T-cell (primary cell): ENCODE data around the gene TEPSIN. TPM values are rescaled to one million over a fixed set of nuclear protein-coding genes. Genes with fewer than 3 reads are reported as not detected.

Experiments used
- ATAC-seq, 4 experiments: fragments of 200-7000 bp in 3 of 4; fragments of 150-1000 bp in 1 of 4; cut with Tn5 transposase; replicated peaks in 1 of 4; 1 replicate in 3 of 4; 2 replicates in 1 of 4; pipeline ENCODE4 v1.10.0; 2021; ENCODE audit warnings: moderate library complexity in 3 of 4, mild to moderate bottlenecking in 2 of 4, moderate number of reproducible peaks in 1 of 4
- CTCF ChIA-PET, 2 donors: fragments of 300-600 bp; sonication (Branson Sonifier 250); formaldehyde crosslinking; loops; one replicate each; lab custom pipeline; 2022; ENCODE audit warnings: antibody characterized with exemption in 2 of 2; lab: Charles Lee
- POLR2A ChIA-PET, 2 donors: fragments of 300-600 bp; sonication (Branson Sonifier 250); formaldehyde crosslinking; loops; one replicate each; lab custom pipeline; 2022; ENCODE audit warnings: antibody characterized with exemption in 2 of 2; lab: Charles Lee
- DNase-seq, 35 experiments: peaks; one replicate each; pipeline versions ENCODE4 v3.0.0 to v3.0.0-alpha.2; 2013 to 2023
- H3K27ac ChIP-seq: one replicate; pipeline ENCODE4 v1.5.1; 2013; ENCODE audit warnings: low read length
- H3K27me3 ChIP-seq, 2 experiments: replicated peaks in 1 of 2; 1 replicate in 1 of 2; 2 replicates in 1 of 2; pipeline versions ENCODE4 v1.6.1 to v1.7.0; 2013; ENCODE audit warnings: low read length in 1 of 2, mixed read lengths in 1 of 2; ENCODE audit not compliant: control insufficient read depth in 2 of 2, insufficient read depth in 2 of 2; ENCODE audit errors: extremely low read depth in 1 of 2
- H3K36me3 ChIP-seq, 2 donors: 1 replicate in 1 of 2; 2 replicates in 1 of 2; pipeline versions ENCODE4 v1.6.1 to v1.7.0; 2013; ENCODE audit warnings: low read length in 1 of 2; ENCODE audit not compliant: control insufficient read depth in 2 of 2, insufficient read depth in 1 of 2; ENCODE audit errors: extremely low read depth in 1 of 2
- H3K4me1 ChIP-seq, 2 experiments: 1 replicate in 1 of 2; 2 replicates in 1 of 2; pipeline versions ENCODE4 v1.6.1 to v1.7.0; 2013; ENCODE audit warnings: low read length in 2 of 2, mixed read lengths in 1 of 2; ENCODE audit not compliant: insufficient read depth in 2 of 2, control insufficient read depth in 1 of 2; ENCODE audit errors: extremely low read depth in 1 of 2
- H3K4me3 ChIP-seq, 2 donors: 1 replicate in 1 of 2; 2 replicates in 1 of 2; pipeline versions ENCODE4 v1.5.1 to v1.7.0; 2013; ENCODE audit warnings: mild to moderate bottlenecking in 2 of 2, low read length in 1 of 2, moderate library complexity in 1 of 2; ENCODE audit not compliant: control insufficient read depth in 1 of 2; ENCODE audit errors: extremely low read depth in 1 of 2
- H3K9me3 ChIP-seq: 2 replicates; pipeline ENCODE4 v1.7.0; 2013
- H3K27ac Mint-ChIP-seq, 2 donors: one replicate each; pipeline ENCODE4 v1.8.0; 2020 to 2021; ENCODE audit warnings: mild to moderate bottlenecking in 2 of 2, mixed read lengths in 2 of 2
- H3K27me3 Mint-ChIP-seq, 2 donors: one replicate each; pipeline ENCODE4 v1.8.0; 2021 to 2022; ENCODE audit warnings: mixed read lengths in 2 of 2
- H3K36me3 Mint-ChIP-seq: one replicate; pipeline ENCODE4 v1.8.0; 2021; ENCODE audit warnings: mixed read lengths
- H3K4me1 Mint-ChIP-seq, 3 donors: one replicate each; pipeline ENCODE4 v1.8.0; 2020 to 2022; ENCODE audit warnings: mixed read lengths in 3 of 3, mild to moderate bottlenecking in 1 of 3
- H3K4me3 Mint-ChIP-seq, 3 donors: one replicate each; pipeline ENCODE4 v1.8.0; 2020 to 2022; ENCODE audit warnings: mild to moderate bottlenecking in 3 of 3, mixed read lengths in 3 of 3, moderate library complexity in 3 of 3
- H3K9me3 Mint-ChIP-seq, 3 donors: one replicate each; pipeline ENCODE4 v1.8.0; 2020 to 2022; ENCODE audit warnings: mixed read lengths in 3 of 3
- WGBS: methylation state at CpG from one replicate; pipeline ENCODE4 v1.1.5; 2013; ENCODE audit warnings: missing lambda C conversion rate; ENCODE audit not compliant: insufficient coverage; 5-methylcytosine and 5-hydroxymethylcytosine counted together
- total RNA-seq, 35 experiments: library from RNA in 6 of 35; stranded (reverse) in 6 of 35; fragments of 120-200 nt in 1 of 35; gene quantifications; one replicate each; pipeline versions ENCODE4 v1.2.1 to v1.2.4 and lab custom pipeline; 2013 to 2026

The TEPSIN gene
- total RNA-seq, 5 donors from 2014 or later (not counting 1 experiment from before 2014, with no cell fraction given) = 73.8 to 169 (median 161) TPM

DNA sequence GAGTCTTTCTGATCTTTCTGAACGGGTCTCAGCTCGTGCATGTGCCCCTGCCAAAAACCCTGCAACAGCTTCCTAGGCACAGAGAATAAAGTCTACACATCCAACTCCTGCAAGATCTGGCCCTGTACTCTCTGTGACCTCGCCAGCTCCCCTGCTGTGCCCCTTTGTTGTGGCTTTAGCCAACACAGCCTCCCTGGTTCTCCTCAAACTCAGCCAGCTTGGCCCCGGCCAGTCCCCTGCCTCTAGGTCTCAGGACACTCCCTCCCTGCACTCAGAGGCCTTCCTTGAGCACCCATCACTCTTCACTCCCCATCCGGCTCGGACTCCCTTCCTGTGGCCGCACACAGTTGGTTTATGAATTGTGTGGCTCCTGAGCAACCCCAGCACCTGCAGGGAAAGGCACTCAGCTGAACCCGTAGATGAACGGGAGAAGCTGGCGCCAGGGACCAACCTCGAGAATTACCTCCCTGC lies 17.4 kb downstream of the TEPSIN start:
- Histone ChIP-seq H3K4me1 (peaks cover 8 to 22% of the 10 kb centered on the region in 2 experiments), H3K36me3 (peaks cover 0 to 14% of the 10 kb centered on the region in 2 donors), H3K27ac (no peak overlapping the region), H3K4me3 (no peak overlapping the region), H3K9me3 (no peaks in the 10 kb centered on the region), H3K27me3 (peaks cover 0 to 9% of the 10 kb centered on the region in 2 experiments)
- no peak for ATAC-seq
- Mint-ChIP-seq H3K4me3 (peak overlapping the region; percentile 61 to 82 (median 61)), H3K27ac (no peak overlapping the region), H3K27me3 (no peaks in the 10 kb centered on the region), H3K9me3 (no peaks in the 10 kb centered on the region), H3K4me1 (peaks cover 8 to 17% (median 11%) of the 10 kb centered on the region in 3 donors), H3K36me3 (peaks cover 10% of the 10 kb centered on the region)
- no peak for DNase-seq
- ChIA-PET POLR2A (no interaction called here), CTCF (no interaction called here)
- 85% methylated on average over 9 of the region's 11 CpGs for WGBS

DNA sequence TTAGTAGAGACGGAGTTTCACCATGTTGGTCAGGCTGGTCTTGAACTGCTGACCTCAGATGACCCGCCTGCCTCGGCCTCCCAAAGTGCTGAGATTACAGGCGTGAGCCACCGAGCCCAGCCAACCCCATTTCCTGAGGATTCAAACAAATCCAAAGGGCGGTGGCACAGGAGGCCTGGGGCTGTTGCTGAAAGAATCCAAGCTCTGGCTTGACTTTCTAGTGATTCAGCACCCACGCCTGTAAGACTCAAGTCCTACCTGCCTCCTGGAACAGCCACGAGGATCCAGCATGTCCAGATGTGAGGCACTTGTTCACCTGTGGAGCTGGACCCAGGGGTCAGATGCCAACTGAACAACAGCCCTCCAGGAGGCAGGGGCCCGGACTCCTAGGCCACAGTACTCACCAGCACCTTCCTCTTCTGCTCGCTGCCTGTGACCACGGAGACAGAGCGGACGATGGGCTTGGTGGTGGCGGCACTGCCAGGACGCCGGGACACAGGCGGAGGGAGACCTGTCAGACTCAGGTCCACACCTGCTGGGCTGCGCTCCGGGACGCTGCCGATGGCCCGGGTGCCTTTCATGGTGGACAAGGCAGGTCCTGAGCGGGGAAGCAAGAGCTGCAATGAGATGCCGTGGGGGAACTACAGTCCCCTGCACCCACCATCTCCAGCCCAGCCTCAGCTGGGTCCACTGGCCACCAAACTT lies 19.2 kb downstream of the TEPSIN start:
- DNase-seq (no peak), ATAC-seq (no peak)
- ChIA-PET CTCF (interaction anchor here in 1 of 2 donors (0.7 kb wide), 1 partner anchor 204 kb away, joined by 3 read pairs; no protein-coding TSS in a partner anchor), POLR2A (interaction anchor here in 1 of 2 donors (0.6 kb wide), 2 partner anchors 28 to 637 kb away, joined by 3 to 4 read pairs; no protein-coding TSS in a partner anchor)
- Mint-ChIP-seq H3K9me3 (no peaks in the 10 kb centered on the region), H3K4me3 (no peak overlapping the region), H3K4me1 (peaks cover 8 to 17% (median 11%) of the 10 kb centered on the region in 3 donors), H3K27me3 (no peaks in the 10 kb centered on the region), H3K27ac (no peak overlapping the region), H3K36me3 (peaks cover 13% of the 10 kb centered on the region)
- Histone ChIP-seq H3K4me1 (peaks cover 8 to 22% of the 10 kb centered on the region in 2 experiments), H3K9me3 (no peaks in the 10 kb centered on the region), H3K27me3 (peaks cover 0 to 9% of the 10 kb centered on the region in 2 experiments), H3K27ac (no peak overlapping the region), H3K4me3 (no peak overlapping the region), H3K36me3 (peaks cover 0 to 14% of the 10 kb centered on the region in 2 donors)
- WGBS = 96% methylated on average over 19 of the region's 24 CpGs

DNA sequence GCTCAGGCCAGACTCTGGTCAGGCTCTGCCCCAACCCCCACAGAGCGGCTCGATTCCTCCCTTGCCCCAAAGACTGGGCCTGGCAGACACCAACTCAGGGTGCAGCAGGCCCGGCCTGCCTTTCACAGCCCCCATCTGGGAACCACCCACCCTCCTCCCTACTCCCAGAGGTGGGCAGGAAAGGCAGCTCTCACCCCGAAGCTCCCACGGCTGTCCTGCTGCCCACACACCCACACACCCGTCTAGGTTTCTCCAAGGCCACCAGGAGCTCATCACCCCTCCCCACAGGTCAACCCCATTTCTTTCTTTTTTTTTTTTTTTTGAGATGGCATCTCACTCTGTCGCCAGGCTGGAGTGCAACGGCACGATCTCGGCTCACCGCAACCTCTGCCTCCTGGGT lies 19.9 kb downstream of the TEPSIN start:
- whole genome bisulfite sequencing = 87% methylated on average over 11 of the region's 11 CpGs
- no peaks in the 10 kb centered on the region for H3K27me3 Mint-ChIP-seq

DNA sequence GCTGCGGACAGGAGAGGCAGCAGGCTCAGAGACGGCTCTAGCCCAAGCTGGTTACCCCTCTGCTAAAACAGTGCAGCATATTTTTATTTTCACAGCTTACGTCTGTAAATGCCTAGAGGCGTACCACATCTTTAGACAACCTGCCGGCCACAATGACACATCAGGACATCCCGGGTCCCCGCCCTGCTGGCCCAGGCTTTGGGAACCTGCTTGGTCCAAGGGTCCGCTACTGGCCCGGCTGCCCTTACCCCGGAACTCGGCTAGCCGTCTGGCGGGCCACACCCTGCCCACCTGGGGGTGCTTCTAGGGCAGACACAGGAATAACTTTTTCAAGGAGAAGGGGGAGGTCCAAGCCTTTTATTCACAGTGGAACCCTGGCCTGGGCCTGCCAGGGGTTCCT lies 20.4 kb downstream of the TEPSIN start:
- peaks cover 0 to 14% of the 10 kb centered on the region in 2 donors for H3K36me3 ChIP-seq
- peaks cover 0 to 6% of the 10 kb centered on the region in 2 experiments for H3K27me3 ChIP-seq
- no peak overlapping the region for H3K27ac ChIP-seq
- H3K9me3 Mint-ChIP-seq = no peaks in the 10 kb centered on the region
- ChIA-PET POLR2A (no interaction called here), CTCF (no interaction called here)
- 88% methylated on average over 9 of the region's 13 CpGs for WGBS
- H3K4me1 ChIP-seq = peaks cover 8 to 17% of the 10 kb centered on the region in 2 experiments
- no peaks in the 10 kb centered on the region for H3K9me3 ChIP-seq
- no peak overlapping the region for H3K4me3 ChIP-seq
- H3K27me3 Mint-ChIP-seq = no peaks in the 10 kb centered on the region
- peaks cover 13% of the 10 kb centered on the region for H3K36me3 Mint-ChIP-seq
- ATAC-seq (no peak), DNase-seq (no peak)
- no peak overlapping the region for H3K27ac Mint-ChIP-seq
- no peak overlapping the region for H3K4me3 Mint-ChIP-seq
- H3K4me1 Mint-ChIP-seq = peaks cover 2 to 11% (median 5%) of the 10 kb centered on the region in 3 donors

More for the DNA sequence above, 19.9 kb downstream of the TEPSIN start:
- Histone ChIP-seq H3K9me3 (no peaks in the 10 kb centered on the region), H3K27ac (no peak overlapping the region), H3K36me3 (peaks cover 0 to 14% of the 10 kb centered on the region in 2 donors), H3K4me3 (no peak overlapping the region), H3K27me3 (peaks cover 0 to 9% of the 10 kb centered on the region in 2 experiments), H3K4me1 (peaks cover 8 to 22% of the 10 kb centered on the region in 2 experiments)
- no peak overlapping the region for H3K27ac Mint-ChIP-seq
- peaks cover 13% of the 10 kb centered on the region for H3K36me3 Mint-ChIP-seq
- ATAC-seq = no peak
- no peak for DNase-seq
- peaks cover 7 to 16% (median 11%) of the 10 kb centered on the region in 3 donors for H3K4me1 Mint-ChIP-seq
- H3K9me3 Mint-ChIP-seq = no peaks in the 10 kb centered on the region
- H3K4me3 Mint-ChIP-seq = no peak overlapping the region
- ChIA-PET POLR2A (interaction anchor here in 1 of 2 donors (0.6 kb wide), 1 partner anchor 29 kb away, joined by 3 read pairs; no protein-coding TSS in a partner anchor), CTCF (interaction anchor here in 1 of 2 donors (0.7 kb wide), 1 partner anchor 203 kb away, joined by 3 read pairs; no protein-coding TSS in a partner anchor)

DNA sequence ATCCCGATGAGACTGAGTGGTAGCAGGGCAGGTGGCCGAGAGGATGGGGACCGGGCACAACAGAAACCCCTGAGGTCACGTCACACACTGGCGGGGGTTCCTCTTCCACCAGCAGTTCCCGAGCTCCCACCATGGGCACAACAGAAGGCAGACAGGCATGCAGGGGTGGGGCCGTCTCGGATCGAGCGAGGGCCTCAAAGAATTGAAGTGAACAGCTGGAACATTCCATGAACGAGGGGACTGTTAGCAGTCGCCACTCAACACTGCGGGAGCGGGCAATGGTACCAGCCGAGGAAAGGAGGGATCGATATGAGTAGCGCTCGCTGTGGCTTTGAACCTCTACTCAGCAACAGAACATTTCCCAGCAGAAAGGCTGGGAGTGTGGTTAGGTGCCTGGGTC lies 21.4 kb downstream of the TEPSIN start:
- peaks cover 0 to 5% of the 10 kb centered on the region in 2 experiments for H3K27me3 ChIP-seq
- no peaks in the 10 kb centered on the region for H3K27me3 Mint-ChIP-seq
- peaks cover 0 to 8% (median 4%) of the 10 kb centered on the region in 3 donors for H3K4me1 Mint-ChIP-seq
- ATAC-seq (no peak), DNase-seq (no peak)
- H3K4me3 Mint-ChIP-seq = no peak overlapping the region
- ChIA-PET CTCF (no interaction called here), POLR2A (no interaction called here)
- peaks cover 0 to 14% of the 10 kb centered on the region in 2 donors for H3K36me3 ChIP-seq
- no peak overlapping the region for H3K27ac Mint-ChIP-seq
- 95% methylated on average over 10 of the region's 18 CpGs for WGBS
- H3K4me3 ChIP-seq = no peak overlapping the region
- peaks cover 8 to 13% of the 10 kb centered on the region in 2 experiments for H3K4me1 ChIP-seq
- H3K9me3 Mint-ChIP-seq = no peaks in the 10 kb centered on the region
- H3K27ac ChIP-seq = no peak overlapping the region
- no peaks in the 10 kb centered on the region for H3K9me3 ChIP-seq
- peaks cover 13% of the 10 kb centered on the region for H3K36me3 Mint-ChIP-seq

DNA sequence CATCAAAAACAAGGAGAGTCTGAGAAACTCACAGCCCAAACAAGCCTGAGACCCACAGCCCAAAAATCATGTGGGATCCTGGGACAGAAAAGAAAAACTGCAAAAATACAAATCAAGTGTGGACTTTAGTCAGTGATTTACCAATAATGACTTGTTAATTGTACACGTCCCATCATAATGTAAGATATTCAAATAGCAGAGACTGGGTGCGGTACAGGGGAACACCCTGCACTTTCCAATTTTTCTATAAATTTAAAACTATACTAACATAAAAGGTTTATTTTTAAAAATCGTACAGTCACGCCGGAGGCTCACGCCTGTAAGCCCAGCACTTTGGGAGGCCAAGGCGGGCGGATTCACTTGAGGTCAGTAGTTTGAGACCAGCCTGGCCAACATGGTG lies 24.9 kb downstream of the TEPSIN start:
- no CpG with 5 or more reads among the region's 8 CpGs for WGBS
- Mint-ChIP-seq H3K4me3 (no peak overlapping the region), H3K36me3 (peaks cover 13% of the 10 kb centered on the region), H3K9me3 (no peaks in the 10 kb centered on the region), H3K27ac (no peak overlapping the region), H3K27me3 (no peaks in the 10 kb centered on the region), H3K4me1 (no peaks in the 10 kb centered on the region)
- H3K36me3 ChIP-seq = peaks cover 0 to 5% of the 10 kb centered on the region in 2 donors
- DNase-seq (no peak), ATAC-seq (no peak)
- H3K4me3 ChIP-seq = no peak overlapping the region
- ChIA-PET POLR2A (no interaction called here), CTCF (no interaction called here)
- H3K27ac ChIP-seq = no peak overlapping the region
- H3K4me1 ChIP-seq = no peaks in the 10 kb centered on the region
- no peaks in the 10 kb centered on the region for H3K9me3 ChIP-seq
- no peaks in the 10 kb centered on the region for H3K27me3 ChIP-seq
